ENCODE measurements around the gene GPR137C. TPM values are rescaled to one million over a fixed set of nuclear protein-coding genes. Genes with fewer than 3 reads are reported as not detected.

GPR137C gene
- total RNA-seq, 4 donors from 2014 or later, result 0.18 to 1.7 (median 0.40) TPM; not detected in 1

DNA sequence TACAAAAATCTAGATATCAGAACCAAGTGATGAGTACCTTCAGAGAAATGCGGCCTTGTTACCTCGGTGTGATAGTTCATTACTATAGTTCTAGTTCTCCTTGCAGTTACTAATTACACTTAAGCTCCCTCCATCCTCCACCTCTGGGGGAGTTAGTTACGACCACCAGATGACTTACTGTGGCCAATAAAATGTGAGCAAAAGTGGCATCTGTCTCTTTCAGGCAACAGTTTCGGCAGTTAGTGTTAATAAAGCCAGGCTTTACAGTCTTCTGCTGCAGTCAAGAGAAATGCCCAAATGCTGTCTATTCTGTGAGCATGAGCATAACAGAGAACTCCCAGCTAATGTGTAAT, 6.3 kb upstream of the GPR137C start:
- no peak for DNase-seq
- H3K4me3 ChIP-seq, result no peak overlapping the region
- no peaks in the 10 kb centered on the region for H3K9me3 ChIP-seq
- H3K36me3 ChIP-seq, result peaks cover 0 to 8% (median 0%) of the 10 kb centered on the region in 3 donors
- H3K4me1 ChIP-seq, result peaks cover 0 to 12% (median 0%) of the 10 kb centered on the region in 4 donors
- no peaks in the 10 kb centered on the region for H3K27me3 ChIP-seq
- no peak for TF ChIP-seq CTCF (IDR thresholded peaks at IDR 0.05)
- no peak for TF ChIP-seq POLR2A (IDR thresholded peaks at IDR 0.05)
- no peak overlapping the region for H3K27ac ChIP-seq

DNA sequence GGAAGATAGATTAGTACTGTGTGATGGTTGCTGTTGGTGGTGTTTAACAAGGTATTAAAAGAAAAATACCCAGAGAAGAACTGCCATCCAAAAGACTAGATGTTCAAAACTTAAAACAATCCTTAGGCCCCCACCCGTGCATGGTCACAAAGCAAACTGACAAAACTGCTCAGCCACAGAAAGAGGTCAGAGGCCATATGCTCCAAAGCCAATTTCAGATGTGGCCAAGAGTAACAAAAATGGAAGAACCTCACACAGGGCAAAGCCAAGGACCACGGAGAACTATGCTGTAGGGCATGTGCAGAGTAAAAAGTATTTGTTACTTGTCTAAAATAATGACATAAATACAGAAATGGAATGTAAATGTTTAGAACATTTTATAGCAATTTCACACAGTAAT, 5.6 kb upstream of the GPR137C start:
- Histone ChIP-seq H3K27ac (no peak overlapping the region), H3K27me3 (no peaks in the 10 kb centered on the region), H3K9me3 (no peaks in the 10 kb centered on the region), H3K36me3 (peaks cover 0 to 5% (median 0%) of the 10 kb centered on the region in 3 donors), H3K4me1 (peaks cover 0 to 15% (median 0%) of the 10 kb centered on the region in 4 donors), H3K4me3 (no peak overlapping the region)
- TF ChIP-seq POLR2A (IDR thresholded peaks at IDR 0.05), result no peak
- no peak for TF ChIP-seq CTCF (IDR thresholded peaks at IDR 0.05)
- no peak for DNase-seq

DNA sequence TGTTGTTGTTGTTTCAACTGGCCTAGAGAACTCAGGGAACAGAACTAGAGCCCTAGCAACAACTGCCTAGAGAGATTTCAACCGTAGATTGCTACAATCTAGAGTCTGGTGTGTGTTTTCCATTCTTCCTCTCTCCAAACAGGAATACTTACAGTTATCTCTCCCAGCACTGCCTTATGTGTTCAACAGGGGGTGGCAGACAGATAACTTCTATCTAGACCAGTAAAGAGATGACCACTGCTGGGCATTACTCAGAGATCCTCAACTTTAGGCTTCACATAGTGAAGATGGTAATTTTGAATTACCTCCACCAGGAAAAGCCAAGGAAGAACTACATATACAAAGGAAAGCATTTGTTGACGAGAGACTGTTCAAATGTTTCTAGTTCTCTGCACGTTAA, 5.1 kb upstream of the GPR137C start:
- Histone ChIP-seq H3K27ac (no peak overlapping the region), H3K4me1 (peaks cover 0 to 15% (median 0%) of the 10 kb centered on the region in 4 donors), H3K36me3 (peaks cover 0 to 5% (median 0%) of the 10 kb centered on the region in 3 donors), H3K27me3 (no peaks in the 10 kb centered on the region), H3K9me3 (no peaks in the 10 kb centered on the region), H3K4me3 (no peak overlapping the region)
- TF ChIP-seq POLR2A (IDR thresholded peaks at IDR 0.05) (no peak), CTCF (IDR thresholded peaks at IDR 0.05) (no peak)
- no peak for DNase-seq

DNA sequence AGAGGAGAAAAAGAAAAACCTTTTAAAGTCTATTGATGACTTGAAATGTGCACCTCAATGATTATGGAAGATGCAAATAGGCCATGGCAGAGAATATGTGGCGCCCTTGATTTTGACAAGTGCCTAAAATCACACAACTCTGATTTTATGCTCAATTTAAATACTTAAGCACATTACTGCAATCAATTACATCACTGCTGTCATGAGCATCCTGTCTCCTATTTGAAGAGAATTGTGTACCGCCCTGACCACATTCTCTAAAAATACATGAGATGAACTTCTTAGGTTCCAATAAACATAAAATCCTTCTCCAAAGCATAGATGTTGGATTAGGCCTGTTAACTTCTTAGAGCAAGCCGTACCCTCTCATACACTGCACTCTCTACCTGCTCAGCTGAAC, 2.0 kb upstream of the GPR137C start:
- no peak overlapping the region for H3K4me3 ChIP-seq
- peaks cover 0 to 20% (median 0%) of the 10 kb centered on the region in 4 donors for H3K4me1 ChIP-seq
- TF ChIP-seq CTCF (IDR thresholded peaks at IDR 0.05), result no peak
- TF ChIP-seq POLR2A (IDR thresholded peaks at IDR 0.05), result no peak
- H3K27me3 ChIP-seq, result no peaks in the 10 kb centered on the region
- no peak for DNase-seq
- no peaks in the 10 kb centered on the region for H3K9me3 ChIP-seq
- no peaks in the 10 kb centered on the region for H3K36me3 ChIP-seq
- no peak overlapping the region for H3K27ac ChIP-seq

GRCh38 chr14:52551205-52551604, 1.4 kb upstream of the GPR137C start:
- no peak for DNase-seq
- TF ChIP-seq CTCF (IDR thresholded peaks at IDR 0.05) (no peak), POLR2A (IDR thresholded peaks at IDR 0.05) (no peak)
- Histone ChIP-seq H3K36me3 (no peaks in the 10 kb centered on the region), H3K27me3 (no peaks in the 10 kb centered on the region), H3K4me1 (peaks cover 0 to 20% (median 0%) of the 10 kb centered on the region in 4 donors), H3K9me3 (no peaks in the 10 kb centered on the region), H3K27ac (peak overlapping the region in 1 of 4 donors; percentile 81), H3K4me3 (peak overlapping the region; percentile 66 to 77 (median 74))

DNA sequence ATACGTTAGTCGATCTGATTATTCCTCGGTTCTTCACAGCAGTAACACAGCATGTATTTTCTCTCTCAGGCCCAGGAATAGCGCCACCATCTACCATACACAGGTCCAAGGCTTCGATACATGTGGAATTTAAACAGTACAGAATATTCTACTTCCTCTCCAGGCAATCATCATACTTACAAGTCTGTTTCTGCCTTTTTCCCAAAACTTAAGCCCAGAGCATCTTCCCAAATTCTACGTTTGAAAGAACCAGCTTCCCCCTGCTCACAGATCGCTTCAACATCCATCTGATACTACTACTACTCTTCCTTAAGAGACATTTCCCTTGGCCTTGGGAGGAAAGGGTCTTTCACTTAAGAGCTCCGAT, 957 bp upstream of the GPR137C start:
- H3K27ac ChIP-seq, result peak overlapping the region; percentile 81 to 91 (median 89)
- no peaks in the 10 kb centered on the region for H3K9me3 ChIP-seq
- peak in 1 of 3 donors; percentile 23 for DNase-seq
- TF ChIP-seq POLR2A (IDR thresholded peaks at IDR 0.05) (no peak), CTCF (IDR thresholded peaks at IDR 0.05) (no peak)
- H3K27me3 ChIP-seq, result no peaks in the 10 kb centered on the region
- peaks cover 0 to 20% (median 0%) of the 10 kb centered on the region in 4 donors for H3K4me1 ChIP-seq
- H3K4me3 ChIP-seq, result peak overlapping the region; percentile 66 to 77 (median 74)
- H3K36me3 ChIP-seq, result no peaks in the 10 kb centered on the region
